HepG2 (cell line): ENCODE measurements around the gene FUT6. TPM values are rescaled to one million over a fixed set of nuclear protein-coding genes. Genes with fewer than 3 reads are reported as not detected.

Experiments used
- ADNP ChIP-seq: sonication (generic); formaldehyde crosslinking; IDR thresholded peaks from 2 replicates; pipeline ENCODE4 v1.4.0; 2020; ENCODE audit warnings: missing genetic modification reagents
- FOXC1 ChIP-seq: sonication (generic); formaldehyde crosslinking; IDR thresholded peaks from 2 replicates; pipeline ENCODE4 v1.8.0; 2022; ENCODE audit warnings: mild to moderate bottlenecking, missing genetic modification reagents, borderline replicate concordance
- LCORL ChIP-seq, 2 experiments: fragments of 450-650 bp in 1 of 2; sonication (generic) in 1 of 2; formaldehyde crosslinking in 1 of 2; IDR thresholded peaks; 2 replicates each; pipeline versions ENCODE4 v1.5.0 to v1.6.1; 2017 to 2020; ENCODE audit warnings: antibody characterized with exemption in 1 of 2, missing genetic modification reagents in 1 of 2
- MAZ ChIP-seq, 2 experiments: sonication (generic) in 1 of 2; formaldehyde crosslinking in 1 of 2; IDR thresholded peaks; 2 replicates each; pipeline versions ENCODE4 v1.5.0 to v1.6.1; 2012 to 2020; ENCODE audit warnings: low read depth in 2 of 2, mild to moderate bottlenecking in 2 of 2, borderline replicate concordance in 1 of 2, improper control_type of control experiment in 1 of 2, low read length in 1 of 2, missing genetic modification reagents in 1 of 2, moderate library complexity in 1 of 2
- PTBP1 ChIP-seq: fragments of 200-400 bp; formaldehyde crosslinking; IDR thresholded peaks from 2 replicates; pipeline ENCODE4 v1.6.1; 2018; ENCODE audit warnings: low read length, low read depth; ENCODE audit not compliant: poor library complexity, severe bottlenecking
- RXRA ChIP-seq: sonication (generic); formaldehyde crosslinking; IDR thresholded peaks from 2 replicates; pipeline ENCODE4 v1.5.1; 2020; ENCODE audit warnings: missing genetic modification reagents
- SIX1 ChIP-seq: sonication (generic); formaldehyde crosslinking; IDR thresholded peaks from 2 replicates; pipeline ENCODE4 v1.4.0; 2020; ENCODE audit warnings: missing genetic modification reagents, borderline replicate concordance
- SKI ChIP-seq: fragments of 450-650 bp; IDR thresholded peaks from one replicate; pipeline ENCODE4 v1.6.1; 2018; ENCODE audit warnings: mild to moderate bottlenecking; ENCODE audit not compliant: partially characterized antibody
- TARDBP ChIP-seq: sonication (generic); formaldehyde crosslinking; IDR thresholded peaks from 2 replicates; pipeline ENCODE4 v1.8.0; 2022; ENCODE audit warnings: mild to moderate bottlenecking, missing genetic modification reagents
- ZFP62 ChIP-seq: sonication (generic); formaldehyde crosslinking; IDR thresholded peaks from 2 replicates; pipeline ENCODE4 v1.4.0; 2020; ENCODE audit warnings: missing genetic modification reagents
- ZFP90 ChIP-seq: sonication (generic); formaldehyde crosslinking; IDR thresholded peaks from 2 replicates; pipeline ENCODE4 v1.8.0; 2022; ENCODE audit warnings: missing genetic modification reagents, mild to moderate bottlenecking, inconsistent platforms, borderline replicate concordance
- ZFY ChIP-seq: sonication (generic); formaldehyde crosslinking; IDR thresholded peaks from 2 replicates; pipeline ENCODE4 v1.4.0; 2020; ENCODE audit warnings: missing genetic modification reagents
- ZMYM3 ChIP-seq: sonication (generic); formaldehyde crosslinking; IDR thresholded peaks from 2 replicates; pipeline ENCODE4 v1.5.1; 2020; ENCODE audit warnings: mild to moderate bottlenecking, missing genetic modification reagents
- ZNF232 ChIP-seq: sonication (generic); formaldehyde crosslinking; IDR thresholded peaks from 2 replicates; pipeline ENCODE4 v1.4.0; 2020; ENCODE audit warnings: missing genetic modification reagents, borderline replicate concordance
- ZNF264 ChIP-seq: sonication (generic); formaldehyde crosslinking; IDR thresholded peaks from 2 replicates; pipeline ENCODE4 v1.4.0; 2020; ENCODE audit warnings: missing genetic modification reagents
- ZNF460 ChIP-seq: sonication (generic); formaldehyde crosslinking; IDR thresholded peaks from 2 replicates; pipeline ENCODE4 v1.5.1; 2020; ENCODE audit warnings: missing genetic modification reagents, mild to moderate bottlenecking, borderline replicate concordance
- ZNF614 ChIP-seq: IDR thresholded peaks from 2 replicates; pipeline ENCODE4 v1.6.1; 2018; ENCODE audit warnings: missing biosample characterization, missing genetic modification reagents, inconsistent platforms, borderline replicate concordance
- polyA plus RNA-seq, 8 experiments: library from polyadenylated mRNA; depleted of rRNA in 3 of 8; stranded (reverse) in 7 of 8; unstranded in 1 of 8; fragments of >200 nt; fragmentation: Illumina TruSeq in 4 of 8; extraction: Trizol in 4 of 8; gene quantifications; 2 replicates each; pipeline versions ENCODE4 v1.2.1 to v1.2.3, GENCODE V29; 2011 to 2016; ENCODE audit warnings: low read depth in 4 of 8, missing spikeins in 1 of 8, mixed read lengths in 1 of 8; ENCODE audit not compliant: insufficient read depth in 1 of 8
- total RNA-seq, 5 experiments: library from RNA; depleted of rRNA; stranded (reverse); fragments of >200 nt; fragmentation: Illumina TruSeq; extraction: Trizol; gene quantifications; 2 replicates each; pipeline ENCODE4 v1.2.3, GENCODE V29; 2016; ENCODE audit warnings: low read depth in 1 of 5
- TF ChIP-seq, protein P1 (sequence below): sonication (generic); formaldehyde crosslinking; IDR thresholded peaks from 2 replicates; pipeline ENCODE4 v1.8.0; 2022; ENCODE audit warnings: missing genetic modification reagents, mild to moderate bottlenecking, borderline replicate concordance
- TF ChIP-seq, protein P2 (sequence below): sonication (generic); formaldehyde crosslinking; IDR thresholded peaks from 2 replicates; pipeline ENCODE4 v1.9.0; 2022; ENCODE audit warnings: low read depth, missing genetic modification reagents
- TF ChIP-seq, protein P3 (sequence below): sonication (generic); formaldehyde crosslinking; IDR thresholded peaks from 2 replicates; pipeline ENCODE4 v1.8.0; 2022; ENCODE audit warnings: mild to moderate bottlenecking, missing genetic modification reagents
- TF ChIP-seq, protein P4 (sequence below): fragments of 450-650 bp; IDR thresholded peaks from 2 replicates; pipeline ENCODE4 v1.6.1; 2017

FUT6 gene
- total and polyA plus RNA-seq, 2 of the 13 experiments (the other 11 are each of a cell fraction or from before 2014, with no cell fraction given) = 8.2 to 27.7 TPM

DNA sequence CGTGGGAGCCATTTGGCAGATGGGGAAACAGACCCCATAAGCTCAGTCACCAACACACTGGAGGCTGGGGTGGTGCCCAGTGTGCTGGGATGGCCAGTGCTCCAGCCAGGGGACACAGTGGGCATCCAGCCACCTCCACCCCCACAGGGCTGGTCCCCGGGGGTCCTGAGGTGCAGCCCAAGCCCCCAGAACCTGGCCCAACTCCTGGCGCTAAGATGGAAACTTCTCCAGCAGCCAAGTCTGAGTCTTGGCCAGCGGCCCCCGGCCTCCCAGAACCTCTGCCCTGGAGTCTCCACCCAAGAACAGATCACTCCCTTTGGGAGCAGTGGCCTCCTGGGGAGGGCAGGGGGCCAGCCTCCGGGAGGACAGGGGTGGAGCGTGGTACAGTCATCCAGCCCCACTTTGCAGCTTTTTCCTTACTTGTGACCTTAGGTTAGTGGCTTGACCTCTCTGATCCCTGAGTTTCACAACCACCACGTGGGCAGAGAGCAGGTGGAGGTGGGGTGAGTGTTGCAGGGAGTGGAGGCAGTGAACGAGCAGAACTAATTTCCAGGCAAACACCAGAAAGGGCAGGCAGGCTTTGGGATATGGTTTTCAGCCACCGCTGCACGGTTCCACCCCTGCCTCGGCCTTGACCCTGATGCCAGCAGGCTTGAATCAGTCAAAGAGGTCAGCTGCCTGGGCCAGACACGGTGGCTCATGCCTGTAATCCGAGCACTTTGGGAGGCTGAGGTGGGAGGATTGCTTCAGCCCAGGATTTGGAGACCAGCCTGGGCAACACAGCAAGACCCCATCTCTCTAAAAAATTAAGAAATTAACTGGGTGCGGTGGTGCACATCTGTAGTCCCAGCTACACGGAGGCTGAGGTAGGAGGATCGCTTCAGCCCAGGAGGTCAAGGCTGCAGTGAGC lies 38.9 kb downstream of the FUT6 start (continued):
- TF ChIP-seq, protein P1, sequence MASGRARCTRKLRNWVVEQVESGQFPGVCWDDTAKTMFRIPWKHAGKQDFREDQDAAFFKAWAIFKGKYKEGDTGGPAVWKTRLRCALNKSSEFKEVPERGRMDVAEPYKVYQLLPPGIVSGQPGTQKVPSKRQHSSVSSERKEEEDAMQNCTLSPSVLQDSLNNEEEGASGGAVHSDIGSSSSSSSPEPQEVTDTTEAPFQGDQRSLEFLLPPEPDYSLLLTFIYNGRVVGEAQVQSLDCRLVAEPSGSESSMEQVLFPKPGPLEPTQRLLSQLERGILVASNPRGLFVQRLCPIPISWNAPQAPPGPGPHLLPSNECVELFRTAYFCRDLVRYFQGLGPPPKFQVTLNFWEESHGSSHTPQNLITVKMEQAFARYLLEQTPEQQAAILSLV (CRISPR knock-in tag) = peak; percentile 50; the same call in 1 of the 2 replicates
- TF ChIP-seq RXRA (peak; percentile 91), TARDBP (CRISPR knock-in tag) (peak; percentile 70; the same call in 1 of the 2 replicates), ADNP (CRISPR knock-in tag) (peak; percentile 14; the same call in 1 of the 2 replicates), LCORL (IDR thresholded peaks at IDR 0.05) (no peak), LCORL (CRISPR knock-in tag; IDR thresholded peaks at IDR 0.05) (peak; percentile 63), ZFY (CRISPR knock-in tag) (0 out of 2 replicates have a peak, but pooled peaks have one; percentile 20), SIX1 (peak; percentile 78; the same call in 1 of the 2 replicates), ZNF264 (CRISPR knock-in tag) (peak; percentile 25; the same call in 1 of the 2 replicates), ZFP62 (CRISPR knock-in tag) (no peak), PTBP1 (no peak), SKI (peak; percentile 58), ZNF614 (peak; percentile 42; the same call in 1 of the 2 replicates), ZNF232 (CRISPR knock-in tag) (no peak), MAZ (IDR thresholded peaks at IDR 0.05; ENCODE audit: borderline replicate concordance, low read depth, low read length) (no peak), MAZ (CRISPR knock-in tag; IDR thresholded peaks at IDR 0.05; ENCODE audit: low read depth) (peak; percentile 17; the same call in 1 of the 2 replicates), FOXC1 (CRISPR knock-in tag) (no peak), ZMYM3 (CRISPR knock-in tag) (peak; percentile 97), ZFP90 (CRISPR knock-in tag) (0 out of 2 replicates have a peak, but pooled peaks have one; percentile 11), ZNF460 (CRISPR knock-in tag) (peak; percentile 60; the same call in 1 of the 2 replicates)
- TF ChIP-seq, protein P2, sequence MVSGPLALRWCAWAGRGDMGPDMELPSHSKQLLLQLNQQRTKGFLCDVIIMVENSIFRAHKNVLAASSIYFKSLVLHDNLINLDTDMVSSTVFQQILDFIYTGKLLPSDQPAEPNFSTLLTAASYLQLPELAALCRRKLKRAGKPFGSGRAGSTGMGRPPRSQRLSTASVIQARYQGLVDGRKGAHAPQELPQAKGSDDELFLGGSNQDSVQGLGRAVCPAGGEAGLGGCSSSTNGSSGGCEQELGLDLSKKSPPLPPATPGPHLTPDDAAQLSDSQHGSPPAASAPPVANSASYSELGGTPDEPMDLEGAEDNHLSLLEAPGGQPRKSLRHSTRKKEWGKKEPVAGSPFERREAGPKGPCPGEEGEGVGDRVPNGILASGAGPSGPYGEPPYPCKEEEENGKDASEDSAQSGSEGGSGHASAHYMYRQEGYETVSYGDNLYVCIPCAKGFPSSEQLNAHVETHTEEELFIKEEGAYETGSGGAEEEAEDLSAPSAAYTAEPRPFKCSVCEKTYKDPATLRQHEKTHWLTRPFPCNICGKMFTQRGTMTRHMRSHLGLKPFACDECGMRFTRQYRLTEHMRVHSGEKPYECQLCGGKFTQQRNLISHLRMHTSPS (CRISPR knock-in tag) = peak; percentile 78; the same call in 1 of the 2 replicates
- TF ChIP-seq, protein P3, sequence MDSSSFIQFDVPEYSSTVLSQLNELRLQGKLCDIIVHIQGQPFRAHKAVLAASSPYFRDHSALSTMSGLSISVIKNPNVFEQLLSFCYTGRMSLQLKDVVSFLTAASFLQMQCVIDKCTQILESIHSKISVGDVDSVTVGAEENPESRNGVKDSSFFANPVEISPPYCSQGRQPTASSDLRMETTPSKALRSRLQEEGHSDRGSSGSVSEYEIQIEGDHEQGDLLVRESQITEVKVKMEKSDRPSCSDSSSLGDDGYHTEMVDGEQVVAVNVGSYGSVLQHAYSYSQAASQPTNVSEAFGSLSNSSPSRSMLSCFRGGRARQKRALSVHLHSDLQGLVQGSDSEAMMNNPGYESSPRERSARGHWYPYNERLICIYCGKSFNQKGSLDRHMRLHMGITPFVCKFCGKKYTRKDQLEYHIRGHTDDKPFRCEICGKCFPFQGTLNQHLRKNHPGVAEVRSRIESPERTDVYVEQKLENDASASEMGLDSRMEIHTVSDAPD (CRISPR knock-in tag) = peak; percentile 98
- TF ChIP-seq, protein P4, sequence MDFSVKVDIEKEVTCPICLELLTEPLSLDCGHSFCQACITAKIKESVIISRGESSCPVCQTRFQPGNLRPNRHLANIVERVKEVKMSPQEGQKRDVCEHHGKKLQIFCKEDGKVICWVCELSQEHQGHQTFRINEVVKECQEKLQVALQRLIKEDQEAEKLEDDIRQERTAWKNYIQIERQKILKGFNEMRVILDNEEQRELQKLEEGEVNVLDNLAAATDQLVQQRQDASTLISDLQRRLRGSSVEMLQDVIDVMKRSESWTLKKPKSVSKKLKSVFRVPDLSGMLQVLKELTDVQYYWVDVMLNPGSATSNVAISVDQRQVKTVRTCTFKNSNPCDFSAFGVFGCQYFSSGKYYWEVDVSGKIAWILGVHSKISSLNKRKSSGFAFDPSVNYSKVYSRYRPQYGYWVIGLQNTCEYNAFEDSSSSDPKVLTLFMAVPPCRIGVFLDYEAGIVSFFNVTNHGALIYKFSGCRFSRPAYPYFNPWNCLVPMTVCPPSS = no peak
